Measurements from ENCODE around the gene FGD2. TPM values are rescaled to one million over a fixed set of nuclear protein-coding genes. Genes with fewer than 3 reads are reported as not detected.
A peak's percentile ranks its signal among the peaks of the same experiment; 100 is the strongest.

The FGD2 gene
- total RNA-seq, 2 experiments from 2014 or later, result 1.2 TPM

- H3K4me1 ChIP-seq (ENCODE audit: insufficient read depth, low read length), result peaks cover 7% of the 10 kb centered on the region
- CTCF ChIA-PET, result interaction anchor here (0.9 to 5.1 kb wide), 5 partner anchors 9 to 180 kb away, joined by 3 to 32 read pairs (median 16); partner anchors contain the start of gene PIM1
- DNase-seq (no peak), ATAC-seq (ENCODE audit: poor library complexity) (no peak)
- Mint-ChIP-seq H3K4me1 (ENCODE audit: low read depth) (no peaks in the 10 kb centered on the region), H3K9me3 (peaks cover 3% of the 10 kb centered on the region), H3K36me3 (ENCODE audit: low read depth) (no peaks in the 10 kb centered on the region), H3K4me3 (no peak overlapping the region), H3K27ac (no peak overlapping the region), H3K27me3 (no peaks in the 10 kb centered on the region)
- TF ChIP-seq CTCF (IDR thresholded peaks at IDR 0.05), result no peak
- H3K36me3 ChIP-seq (ENCODE audit: insufficient read depth, low read length), result no peaks in the 10 kb centered on the region
- intact Hi-C loops (cut with DNase I, micrococcal nuclease), result no loop called here
- H3K9me3 ChIP-seq (ENCODE audit: control insufficient read depth in 1 of 2, insufficient read depth in 1 of 2, low read length in 2 of 2), result no peaks in the 10 kb centered on the region
- H3K27ac ChIP-seq (ENCODE audit: low read depth in 1 of 2, low read length in 2 of 2), result no peak overlapping the region
- no peak overlapping the region for H3K4me3 ChIP-seq (ENCODE audit: low read length)
- POLR2A ChIA-PET, result interaction anchor here (3.6 kb wide), 1 partner anchor 141 kb away, joined by 21 read pairs; the partner anchor contains the start of gene PIM1
- no peaks in the 10 kb centered on the region for H3K27me3 ChIP-seq (ENCODE audit: control insufficient read depth in 1 of 2, insufficient read depth in 2 of 2, low read length in 2 of 2)
Measured at GRCh38 chr6:37030599-37030998, 25.1 kb downstream of the FGD2 start.

DNA sequence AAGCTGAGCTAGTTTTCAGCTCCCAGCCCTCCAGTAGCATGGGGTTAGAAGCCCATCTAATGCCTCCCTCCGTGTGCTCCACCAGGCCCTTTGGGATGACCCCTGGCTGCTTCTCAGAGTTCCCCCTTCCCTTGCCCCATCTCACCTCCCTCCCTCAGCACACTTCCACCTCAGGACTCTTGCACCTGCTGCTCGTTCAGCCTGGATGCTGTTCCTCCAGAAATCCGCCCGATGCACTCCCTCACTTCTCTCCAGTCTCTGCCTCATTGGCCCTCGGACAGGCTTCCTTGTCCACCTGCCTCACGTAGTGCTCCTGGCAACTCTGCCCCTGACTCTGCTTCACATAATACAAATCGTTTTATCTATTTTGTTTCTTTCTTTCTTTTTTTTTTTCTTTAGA, 26.8 kb downstream of the FGD2 start:
- Mint-ChIP-seq H3K27me3 (no peaks in the 10 kb centered on the region), H3K4me3 (no peak overlapping the region), H3K36me3 (ENCODE audit: low read depth) (no peaks in the 10 kb centered on the region), H3K4me1 (ENCODE audit: low read depth) (no peaks in the 10 kb centered on the region), H3K27ac (no peak overlapping the region), H3K9me3 (peaks cover 3% of the 10 kb centered on the region)
- DNase-seq, result no peak
- Histone ChIP-seq H3K36me3 (ENCODE audit: insufficient read depth, low read length) (no peaks in the 10 kb centered on the region), H3K4me1 (ENCODE audit: insufficient read depth, low read length) (peaks cover 7% of the 10 kb centered on the region), H3K4me3 (ENCODE audit: low read length) (no peak overlapping the region), H3K27me3 (ENCODE audit: control insufficient read depth in 1 of 2, insufficient read depth in 2 of 2, low read length in 2 of 2) (no peaks in the 10 kb centered on the region), H3K9me3 (ENCODE audit: control insufficient read depth in 1 of 2, insufficient read depth in 1 of 2, low read length in 2 of 2) (no peaks in the 10 kb centered on the region), H3K27ac (ENCODE audit: low read depth in 1 of 2, low read length in 2 of 2) (no peak overlapping the region)
- no peak for ATAC-seq (ENCODE audit: poor library complexity)
- ChIA-PET CTCF (interaction anchor here (5.1 kb wide), 1 partner anchor 139 kb away, joined by 32 read pairs; the partner anchor contains the start of gene PIM1), POLR2A (interaction anchor here (0.9 kb wide), 1 partner anchor 19 kb away, joined by 3 read pairs; no protein-coding TSS in a partner anchor)
- no peak for TF ChIP-seq CTCF (IDR thresholded peaks at IDR 0.05)
- intact Hi-C loops (cut with DNase I, micrococcal nuclease), result no loop called here

DNA sequence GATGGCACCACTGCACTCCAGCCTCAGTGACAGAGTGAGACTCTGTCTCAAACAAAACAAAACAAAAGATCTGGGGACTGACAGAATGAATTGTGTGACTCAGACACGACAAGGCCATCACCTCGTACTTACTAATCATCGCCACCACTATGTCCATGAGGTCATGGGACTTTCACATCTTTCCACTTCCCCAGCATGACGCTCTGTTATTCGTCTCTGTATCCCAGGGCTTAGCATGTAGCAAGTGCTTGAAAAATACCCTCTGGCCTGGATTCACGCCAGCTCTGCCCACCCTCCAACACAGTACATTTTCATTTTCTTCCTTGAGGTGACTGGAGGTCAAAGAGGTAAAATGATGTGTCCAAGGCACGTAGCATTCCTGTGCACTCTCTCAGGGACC, 27.8 kb downstream of the FGD2 start:
- Mint-ChIP-seq H3K4me1 (ENCODE audit: low read depth) (no peaks in the 10 kb centered on the region), H3K4me3 (no peak overlapping the region), H3K9me3 (peaks cover 3% of the 10 kb centered on the region), H3K27me3 (no peaks in the 10 kb centered on the region), H3K36me3 (ENCODE audit: low read depth) (no peaks in the 10 kb centered on the region), H3K27ac (no peak overlapping the region)
- no peaks in the 10 kb centered on the region for H3K36me3 ChIP-seq (ENCODE audit: insufficient read depth, low read length)
- no peak for ATAC-seq (ENCODE audit: poor library complexity)
- no peaks in the 10 kb centered on the region for H3K27me3 ChIP-seq (ENCODE audit: control insufficient read depth in 1 of 2, insufficient read depth in 2 of 2, low read length in 2 of 2)
- POLR2A ChIA-PET, result interaction anchor here (0.7 kb wide), 1 partner anchor 135 kb away, joined by 3 read pairs; no protein-coding TSS in a partner anchor
- H3K27ac ChIP-seq (ENCODE audit: low read depth in 1 of 2, low read length in 2 of 2), result no peak overlapping the region
- H3K9me3 ChIP-seq (ENCODE audit: control insufficient read depth in 1 of 2, insufficient read depth in 1 of 2, low read length in 2 of 2), result no peaks in the 10 kb centered on the region
- peak in 2 of 14 experiments; percentile 43 to 60 for DNase-seq
- no peak overlapping the region for H3K4me3 ChIP-seq (ENCODE audit: low read length)
- CTCF ChIA-PET, result interaction anchor here (0.8 to 1.0 kb wide), 2 partner anchors 15 to 177 kb away, joined by 3 to 4 read pairs; no protein-coding TSS in a partner anchor
- peaks cover 7% of the 10 kb centered on the region for H3K4me1 ChIP-seq (ENCODE audit: insufficient read depth, low read length)
- intact Hi-C loops (cut with DNase I, micrococcal nuclease), result no loop called here
- no peak for TF ChIP-seq CTCF (IDR thresholded peaks at IDR 0.05)
